ENCODE measurements around the gene DCAF11.

- TF ChIP-seq CTCF (IDR thresholded peaks at IDR 0.05) (no peak), EZH2 (IDR thresholded peaks at IDR 0.05) (no peak), EZH2phosphoT487 (IDR thresholded peaks at IDR 0.05) (no peak)
These were observed 17.0 kb downstream of the DCAF11 start for GRCh38 chr14:24131549-24131966.

Data from neural progenitor cell (in vitro differentiated cells).